Heart right ventricle (tissue), 16 donors: ENCODE measurements around the gene TMEM86A. TPM values are rescaled to one million over a fixed set of nuclear protein-coding genes. Genes with fewer than 3 reads are reported as not detected.

ENCODE experiments used
- ATAC-seq, 8 donors: fragments of 200-7000 bp; cut with Tn5 transposase; one replicate each; pipeline ENCODE4 v1.9.1; 2020; ENCODE audit warnings: mild to moderate bottlenecking in 8 of 8, moderate library complexity in 8 of 8, moderate number of reproducible peaks in 1 of 8
- DNase-seq, 2 donors: peaks; one replicate each; pipeline ENCODE4 v3.0.0-alpha.2; 2020
- H3K27ac ChIP-seq, 10 donors: fragments of 200-600 bp; sonication (generic) in 2 of 10; one replicate each; pipeline versions ENCODE4 v1.5.0 to v1.8.0; 2020 to 2022; ENCODE audit warnings: mild to moderate bottlenecking in 3 of 10
- H3K27me3 ChIP-seq, 7 donors: fragments of 200-600 bp; one replicate each; pipeline ENCODE4 v1.8.0; 2021 to 2022; ENCODE audit warnings: mild to moderate bottlenecking in 2 of 7
- H3K36me3 ChIP-seq, 9 donors: fragments of 200-600 bp; sonication (generic) in 1 of 9; one replicate each; pipeline versions ENCODE4 v1.5.0 to v1.8.0; 2020 to 2022; ENCODE audit warnings: mild to moderate bottlenecking in 2 of 9
- H3K4me1 ChIP-seq, 9 donors: fragments of 200-600 bp; sonication (generic) in 1 of 9; one replicate each; pipeline versions ENCODE4 v1.5.0 to v1.8.0; 2020 to 2022; ENCODE audit warnings: mild to moderate bottlenecking in 4 of 9
- H3K4me3 ChIP-seq, 10 donors: fragments of 200-600 bp; sonication (generic) in 2 of 10; one replicate each; pipeline versions ENCODE4 v1.5.0 to v1.8.0; 2020 to 2022; ENCODE audit warnings: mild to moderate bottlenecking in 7 of 10, moderate library complexity in 2 of 10
- H3K9me3 ChIP-seq, 11 donors: fragments of 200-600 bp in 10 of 11; sonication (generic) in 2 of 11; one replicate each; pipeline versions ENCODE4 v1.5.0 to v1.8.0; 2013 to 2022; ENCODE audit warnings: mild to moderate bottlenecking in 2 of 11, control low read depth in 1 of 11, moderate library complexity in 1 of 11
- WGBS, 2 donors: extraction: QIAGEN DNeasy Blood & Tissue Kit; methylation state at CpG; one replicate each; pipeline ENCODE4 v1.1.7; 2013; ENCODE audit warnings: inconsistent platforms in 1 of 2; 5-methylcytosine and 5-hydroxymethylcytosine counted together
- intact Hi-C, 10 donors: fragments of 100-400 bp; cut with DNase I; formaldehyde crosslinking; loops; one replicate each; pipeline versions ENCODE4 v1.11.1 to v1.14.2; 2022
- polyA plus RNA-seq, 2 donors: library from polyadenylated mRNA; stranded (reverse); fragments of 200-250 nt; gene quantifications; one replicate each; pipeline ENCODE4 v1.2.3, GENCODE V29; 2013
- total RNA-seq, 10 donors: library from RNA; stranded (reverse); fragmentation: NEBNext Ultra II Directional in 3 of 10; extraction: Animal tissue kit (Norgen Biotek cat#: 25700) in 3 of 10; gene quantifications; one replicate each; pipeline versions ENCODE4 v1.2.1 to v1.2.4, GENCODE V29; 2021 to 2023
- TF ChIP-seq, protein P1 (sequence below), 9 donors: fragments of 200-600 bp; sonication (generic) in 2 of 9; IDR thresholded peaks; one replicate each; pipeline versions ENCODE4 v1.5.0 to v1.8.0; 2021 to 2022; ENCODE audit warnings: antibody characterized with exemption in 9 of 9, mild to moderate bottlenecking in 5 of 9, moderate library complexity in 1 of 9
- donor health status: Arrhythmogenic right ventricular cardiomyopathy.
- donor health status: ischemic (EF 13 %, LVEDD 7.1; RV severe dilation, severe dysfunction).
- donor health status: healthy with polysubstance abuse.
- donor health status: DM: no; HTN: yes; CAD: no.
- donor health status: DM: no; HTN: no; CAD: no.
- donor health status: ischemic (EF 25% LVEDD 6.9; RV normal size, moderate dysfunction).
- donor health status: ischemic (EF 25% LVEDD 5.7; RV mildly dilated, moderate dysfunction).
- donor health status: healthy.
- donor health status: DM: yes; HTN: yes; CAD: no.
- donor health status: Ischemic cardiomyopathy.
- donor health status: ischemic (EF 35%, LVEDD 5.7; RV mildly dilated, moderate dysfunction).
- donor health status: nonischemic (EF 11% LVEDD 7.7; RV severe dilation, severe dysfunction).
- donor health status: DM: yes; HTN: yes; CAD: no.
- donor health status: PGD.
- donor health status: ischemic (EF 29% LVEDD 5.4; RV normal size, mild dysfunction).
- donor health status: nonischemic (EF 23%, LVEDD 6.1; RV moderate dilation, normal function).

The TMEM86A gene
- total and polyA plus RNA-seq, 12 donors = 2.0 to 9.3 (median 5.0) TPM

DNA sequence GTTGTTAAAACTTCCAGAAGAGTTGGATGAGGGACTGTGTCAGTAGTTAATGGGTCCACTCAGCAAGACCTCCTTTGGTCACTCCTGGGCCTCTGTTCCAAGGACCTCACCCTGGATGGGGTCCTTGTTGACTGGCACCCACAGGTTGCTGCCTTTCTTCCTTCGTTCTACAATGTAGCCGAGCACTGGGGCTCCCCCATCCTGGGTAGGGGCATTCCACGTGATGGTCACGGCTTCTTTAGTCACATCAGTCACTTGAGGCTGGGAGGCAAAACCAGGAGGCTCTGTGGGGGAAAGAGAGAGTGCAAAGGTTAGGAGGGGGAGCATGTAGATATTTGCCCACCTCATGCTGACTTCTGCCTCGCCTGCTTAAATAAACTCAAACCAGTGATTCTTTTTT lies 12.0 kb downstream of the TMEM86A start:
- Histone ChIP-seq H3K36me3 (no peaks in the 10 kb centered on the region), H3K27me3 (peaks cover 0 to 10% (median 0%) of the 10 kb centered on the region in 7 donors), H3K4me1 (peaks cover 3 to 14% (median 6%) of the 10 kb centered on the region in 9 donors), H3K4me3 (no peak overlapping the region), H3K9me3 (no peaks in the 10 kb centered on the region), H3K27ac (no peak overlapping the region)
- 83 to 86% methylated on average over 5 of the region's 5 CpGs for WGBS, 2 donors
- TF ChIP-seq, protein P1, sequence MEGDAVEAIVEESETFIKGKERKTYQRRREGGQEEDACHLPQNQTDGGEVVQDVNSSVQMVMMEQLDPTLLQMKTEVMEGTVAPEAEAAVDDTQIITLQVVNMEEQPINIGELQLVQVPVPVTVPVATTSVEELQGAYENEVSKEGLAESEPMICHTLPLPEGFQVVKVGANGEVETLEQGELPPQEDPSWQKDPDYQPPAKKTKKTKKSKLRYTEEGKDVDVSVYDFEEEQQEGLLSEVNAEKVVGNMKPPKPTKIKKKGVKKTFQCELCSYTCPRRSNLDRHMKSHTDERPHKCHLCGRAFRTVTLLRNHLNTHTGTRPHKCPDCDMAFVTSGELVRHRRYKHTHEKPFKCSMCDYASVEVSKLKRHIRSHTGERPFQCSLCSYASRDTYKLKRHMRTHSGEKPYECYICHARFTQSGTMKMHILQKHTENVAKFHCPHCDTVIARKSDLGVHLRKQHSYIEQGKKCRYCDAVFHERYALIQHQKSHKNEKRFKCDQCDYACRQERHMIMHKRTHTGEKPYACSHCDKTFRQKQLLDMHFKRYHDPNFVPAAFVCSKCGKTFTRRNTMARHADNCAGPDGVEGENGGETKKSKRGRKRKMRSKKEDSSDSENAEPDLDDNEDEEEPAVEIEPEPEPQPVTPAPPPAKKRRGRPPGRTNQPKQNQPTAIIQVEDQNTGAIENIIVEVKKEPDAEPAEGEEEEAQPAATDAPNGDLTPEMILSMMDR (IDR thresholded peaks at IDR 0.05) = no peak
- DNase-seq (no peak), ATAC-seq (no peak)
- intact Hi-C loops = no loop called here

DNA sequence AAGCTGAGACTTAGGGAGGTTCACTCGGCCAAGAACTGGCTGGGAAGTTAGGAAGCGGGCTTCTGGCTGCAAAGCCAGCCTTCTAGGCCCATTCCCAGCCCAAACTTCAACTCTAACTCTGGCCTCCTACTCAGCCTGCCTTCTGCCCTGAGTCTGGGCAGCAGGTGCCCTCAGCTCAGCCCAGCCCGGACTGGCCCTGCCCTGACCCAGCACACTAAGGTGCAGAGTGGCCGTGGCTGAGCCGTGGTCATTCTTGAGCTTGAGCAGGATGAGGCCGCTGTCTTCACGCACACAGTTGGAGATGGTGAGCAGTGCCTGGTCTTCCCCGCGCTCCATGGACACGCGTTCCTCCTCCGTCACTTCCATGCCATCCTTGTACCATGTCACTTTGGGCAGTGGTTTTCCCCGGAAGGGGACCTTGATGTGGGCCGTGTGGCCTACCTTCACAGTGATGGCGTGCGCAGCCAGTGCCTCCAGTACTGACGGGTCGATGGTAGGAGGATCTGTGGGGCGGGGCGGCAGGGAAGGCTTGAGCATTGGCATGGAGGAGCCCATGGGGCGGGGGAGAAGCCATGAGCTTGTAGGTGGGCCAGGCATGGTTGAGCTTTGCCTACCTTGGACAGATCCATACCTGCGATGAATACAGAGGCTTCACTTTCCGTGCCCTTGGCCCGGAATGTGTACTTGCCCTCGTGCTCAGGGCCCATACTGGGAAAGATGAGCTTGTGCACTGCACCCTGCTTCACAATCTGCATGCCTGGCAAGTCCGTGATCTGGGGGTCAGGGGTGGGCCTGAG lies 15.3 kb downstream of the TMEM86A start:
- H3K27me3 ChIP-seq = peaks cover 0 to 4% (median 0%) of the 10 kb centered on the region in 7 donors
- TF ChIP-seq, protein P1 (IDR thresholded peaks at IDR 0.05) = no peak
- intact Hi-C loops = no loop called here
- H3K27ac ChIP-seq = no peak overlapping the region
- no peaks in the 10 kb centered on the region for H3K9me3 ChIP-seq
- no peak for ATAC-seq
- no peak for DNase-seq
- no peaks in the 10 kb centered on the region for H3K4me1 ChIP-seq
- no peaks in the 10 kb centered on the region for H3K36me3 ChIP-seq
- 90 to 94% methylated on average over 26 of the region's 26 CpGs for WGBS, 2 donors
- H3K4me3 ChIP-seq = no peak overlapping the region

DNA sequence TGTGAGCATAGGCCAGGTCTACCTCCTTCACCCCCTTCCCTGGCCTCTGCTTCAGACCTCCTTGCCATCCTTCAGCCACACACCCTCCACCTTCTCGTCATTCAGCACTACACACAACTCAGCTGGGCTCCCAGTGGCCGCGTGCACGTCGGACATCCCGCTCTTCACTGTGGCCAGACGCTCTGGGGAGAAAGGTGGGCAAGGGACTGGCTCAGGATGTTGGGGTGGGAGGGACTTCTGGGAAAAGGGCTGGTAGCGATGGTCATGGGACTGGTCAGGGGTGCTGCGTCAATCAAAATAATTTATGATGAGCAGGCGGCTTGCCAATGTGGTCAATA lies 15.8 kb downstream of the TMEM86A start:
- Histone ChIP-seq H3K36me3 (no peaks in the 10 kb centered on the region), H3K27ac (no peak overlapping the region), H3K9me3 (no peaks in the 10 kb centered on the region), H3K4me3 (no peak overlapping the region), H3K27me3 (peaks cover 0 to 4% (median 0%) of the 10 kb centered on the region in 7 donors), H3K4me1 (no peaks in the 10 kb centered on the region)
- no peak for DNase-seq
- intact Hi-C loops = no loop called here
- TF ChIP-seq, protein P1 (IDR thresholded peaks at IDR 0.05) = no peak
- WGBS, 2 donors = 86 to 87% methylated on average over 10 of the region's 10 CpGs
- no peak for ATAC-seq

DNA sequence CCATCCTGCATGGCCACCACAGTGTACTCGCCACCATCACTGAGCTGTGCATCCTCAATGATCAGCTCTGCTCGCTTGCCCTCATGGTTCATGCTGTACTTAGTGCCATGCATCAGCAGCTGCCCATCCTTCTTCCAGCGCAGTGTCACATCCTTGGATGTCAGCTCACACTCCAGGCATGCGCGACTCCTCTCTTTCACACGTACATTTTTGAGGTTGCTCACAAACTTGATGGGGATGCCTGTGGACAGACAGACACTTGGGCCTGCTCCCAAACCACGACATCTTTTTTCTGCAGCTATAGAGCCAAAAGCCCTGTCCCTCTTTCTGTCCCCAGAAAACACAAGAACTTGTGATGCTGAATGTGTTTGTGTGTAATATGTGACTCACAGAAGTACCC lies 16.9 kb downstream of the TMEM86A start:
- 76 to 87% methylated on average over 7 of the region's 7 CpGs for WGBS, 2 donors

More for the DNA sequence above, 16.9 kb downstream of the TMEM86A start:
- Histone ChIP-seq H3K27me3 (peaks cover 0 to 4% (median 0%) of the 10 kb centered on the region in 7 donors), H3K4me3 (no peak overlapping the region), H3K27ac (no peak overlapping the region), H3K9me3 (no peaks in the 10 kb centered on the region), H3K4me1 (peaks cover 0 to 3% (median 0%) of the 10 kb centered on the region in 9 donors), H3K36me3 (no peaks in the 10 kb centered on the region)
- intact Hi-C loops = no loop called here
- TF ChIP-seq, protein P1 (IDR thresholded peaks at IDR 0.05) = no peak
- DNase-seq (no peak), ATAC-seq (peak in 1 of 8 donors; percentile 20)
